ENCODE measurements around the gene CHCHD3.

CHCHD3 gene

DNA sequence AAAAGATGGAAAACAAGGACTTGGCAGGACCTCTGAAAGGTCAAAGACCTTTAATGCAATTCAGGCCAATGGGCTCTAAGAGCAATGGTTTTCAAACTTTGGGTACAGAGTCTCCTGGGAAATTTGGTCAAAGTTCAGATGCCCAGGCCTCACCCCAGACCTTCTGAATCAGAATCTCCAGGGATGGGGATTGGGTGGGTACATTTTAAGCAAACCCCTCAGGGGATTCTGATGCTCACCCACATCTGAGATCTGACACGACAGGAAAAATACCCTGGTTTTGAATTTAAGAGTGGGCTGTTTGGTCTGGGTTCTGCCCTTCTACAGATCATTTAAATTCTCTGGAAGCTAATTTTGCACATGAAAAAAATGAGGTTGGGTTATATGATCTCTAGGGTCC is 290.9 kb downstream of the CHCHD3 start:
- no peak for TF ChIP-seq ZNF274 (IDR thresholded peaks at IDR 0.05; ENCODE audit: low read depth, low read length)
- H3K4me3 ChIP-seq (ENCODE audit: low read length) = no peak overlapping the region

DNA sequence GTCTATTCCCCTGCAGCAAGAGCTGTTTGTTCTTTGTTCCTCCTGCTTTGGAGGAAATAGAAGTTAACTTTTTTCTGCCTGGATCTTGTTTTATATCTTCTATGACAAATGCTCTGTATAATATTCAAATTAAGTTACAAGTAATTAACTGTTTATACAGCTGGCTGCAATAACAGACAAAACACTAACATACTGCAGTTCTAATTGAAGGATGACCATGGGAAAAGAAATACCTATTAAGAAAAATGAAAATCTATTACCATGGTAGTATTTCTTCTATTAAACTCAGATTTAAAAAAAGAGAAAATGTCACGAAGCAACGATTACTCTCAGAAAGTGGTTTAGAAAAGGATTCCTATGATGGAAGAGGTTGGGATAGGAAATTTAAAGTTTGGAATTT is 291.8 kb downstream of the CHCHD3 start:
- TF ChIP-seq ZNF274 (IDR thresholded peaks at IDR 0.05; ENCODE audit: low read depth, low read length) = no peak
- no peak overlapping the region for H3K4me3 ChIP-seq (ENCODE audit: low read length)

DNA sequence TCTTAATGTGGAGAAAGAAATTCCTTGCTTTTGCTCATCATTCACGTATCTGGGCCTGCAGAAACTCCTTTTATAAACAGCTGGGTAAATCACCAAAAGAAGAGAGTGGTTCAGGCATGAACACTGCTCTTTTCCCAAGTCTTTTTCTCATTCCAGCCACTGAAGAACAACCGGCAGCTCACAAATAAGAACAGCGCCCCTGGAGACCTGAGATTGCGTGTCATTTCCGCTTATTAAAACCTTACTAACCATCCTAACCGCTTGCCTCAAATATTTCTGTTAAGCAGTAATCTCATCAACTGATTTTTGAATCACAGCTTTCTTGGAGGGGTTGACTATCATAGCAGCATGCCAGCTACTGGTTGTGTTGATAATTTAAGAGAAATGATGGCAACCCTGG is 292.6 kb downstream of the CHCHD3 start:
- no peak overlapping the region for H3K4me3 ChIP-seq (ENCODE audit: low read length)
- no peak for TF ChIP-seq ZNF274 (IDR thresholded peaks at IDR 0.05; ENCODE audit: low read depth, low read length)

DNA sequence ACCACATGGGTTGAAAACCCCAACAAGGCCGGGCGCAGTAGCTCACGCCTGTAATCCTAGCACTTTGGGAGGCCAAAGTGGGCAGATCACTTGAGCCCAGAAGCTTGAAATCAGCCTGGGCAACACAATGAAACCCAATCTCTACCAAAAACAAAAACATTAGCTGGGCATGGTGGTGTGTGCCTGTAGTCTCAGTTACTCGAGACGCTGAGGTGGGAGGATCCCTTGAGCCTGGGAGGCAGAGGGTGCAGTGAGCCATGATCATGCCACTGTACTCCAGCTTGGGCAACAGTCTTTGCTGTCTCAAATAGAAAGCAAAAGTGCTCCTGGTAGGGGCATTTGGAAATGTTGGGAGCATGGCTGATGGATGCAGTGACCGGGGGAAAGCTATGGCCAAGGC is 296.0 kb downstream of the CHCHD3 start:
- no peak for TF ChIP-seq ZNF274 (IDR thresholded peaks at IDR 0.05; ENCODE audit: low read depth, low read length)
- no peak overlapping the region for H3K4me3 ChIP-seq (ENCODE audit: low read length)

DNA sequence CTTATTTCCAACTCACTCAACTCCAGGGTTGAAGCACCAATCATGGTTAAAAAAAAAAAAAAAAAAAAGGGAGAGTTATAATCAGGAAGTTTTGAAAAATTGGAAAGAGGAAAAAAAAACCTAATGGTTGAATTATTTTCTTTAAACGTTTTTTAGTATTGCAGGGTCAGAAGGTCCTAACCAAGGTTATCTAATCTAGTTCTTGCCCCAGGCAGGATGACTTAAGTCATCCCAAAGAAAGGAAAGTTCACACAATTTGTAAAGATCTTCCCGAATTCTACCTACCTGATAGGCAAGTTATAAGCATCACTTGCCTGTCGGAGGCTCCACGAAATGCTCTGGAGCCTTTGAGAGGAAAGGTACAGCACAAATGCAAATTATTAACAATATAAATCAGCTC is 297.5 kb downstream of the CHCHD3 start:
- H3K4me3 ChIP-seq (ENCODE audit: low read length) = no peak overlapping the region
- TF ChIP-seq ZNF274 (IDR thresholded peaks at IDR 0.05; ENCODE audit: low read depth, low read length) = no peak

DNA sequence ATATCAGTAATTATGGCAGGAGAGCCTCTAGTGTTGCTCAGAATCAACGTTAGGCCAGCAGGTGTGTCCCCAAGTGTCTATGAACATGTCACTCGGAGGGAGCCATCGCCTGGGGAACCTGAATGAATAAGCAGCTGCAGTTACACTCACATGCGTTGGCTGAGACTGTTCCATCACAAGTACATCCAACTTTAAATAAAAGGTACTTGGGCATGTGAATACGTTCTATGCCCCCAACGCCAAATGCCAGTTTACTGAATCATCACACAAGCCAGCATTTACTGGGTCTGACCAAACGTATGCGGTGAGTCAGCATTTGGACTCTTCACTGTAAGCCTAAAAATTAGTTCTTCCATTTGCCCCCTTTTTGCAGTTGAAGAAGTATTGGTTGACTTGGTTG is 298.1 kb downstream of the CHCHD3 start:
- no peak for TF ChIP-seq ZNF274 (IDR thresholded peaks at IDR 0.05; ENCODE audit: low read depth, low read length)
- H3K4me3 ChIP-seq (ENCODE audit: low read length) = no peak overlapping the region

DNA sequence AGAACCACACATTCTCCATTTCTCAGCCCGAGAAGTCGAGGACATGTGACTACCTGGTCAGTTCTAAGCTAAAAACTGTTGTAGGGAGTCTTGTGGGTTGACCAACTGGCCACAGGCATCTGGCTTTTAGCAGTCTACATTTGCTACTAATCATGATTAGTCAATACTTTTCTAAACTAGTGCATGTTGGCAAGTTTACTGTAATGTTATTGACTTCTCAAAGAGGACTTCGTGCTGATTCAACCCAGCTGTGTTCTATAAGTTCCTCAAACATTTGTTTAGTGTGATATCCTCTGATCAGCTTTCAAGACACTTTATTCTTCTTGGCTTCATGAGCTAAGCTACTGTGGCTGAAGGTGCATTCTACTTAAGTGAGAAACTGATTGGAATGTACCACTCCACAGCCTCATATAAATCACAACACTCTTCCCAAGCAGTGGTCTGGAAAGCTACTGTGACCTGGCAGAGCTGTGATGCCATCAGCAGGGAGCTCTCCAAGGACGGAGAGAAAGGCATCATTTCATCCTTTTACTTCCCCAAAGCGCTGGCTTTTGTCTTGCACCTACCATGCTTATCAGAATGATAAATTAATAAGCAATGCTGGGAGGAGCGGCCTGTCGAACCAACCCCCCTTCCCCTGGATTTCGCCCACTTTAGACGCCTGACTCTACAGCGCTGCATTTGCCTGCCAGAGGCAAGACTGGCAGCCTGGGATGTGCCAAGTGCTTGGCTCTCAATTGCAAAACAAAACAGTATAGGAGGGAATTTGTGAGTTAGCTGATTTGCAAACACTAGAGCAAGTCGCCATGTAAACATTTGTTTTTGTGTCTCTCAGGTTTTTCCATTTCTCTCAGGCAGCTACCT is 298.9 kb downstream of the CHCHD3 start:
- no peak for TF ChIP-seq ZNF274 (IDR thresholded peaks at IDR 0.05; ENCODE audit: low read depth, low read length)

DNA sequence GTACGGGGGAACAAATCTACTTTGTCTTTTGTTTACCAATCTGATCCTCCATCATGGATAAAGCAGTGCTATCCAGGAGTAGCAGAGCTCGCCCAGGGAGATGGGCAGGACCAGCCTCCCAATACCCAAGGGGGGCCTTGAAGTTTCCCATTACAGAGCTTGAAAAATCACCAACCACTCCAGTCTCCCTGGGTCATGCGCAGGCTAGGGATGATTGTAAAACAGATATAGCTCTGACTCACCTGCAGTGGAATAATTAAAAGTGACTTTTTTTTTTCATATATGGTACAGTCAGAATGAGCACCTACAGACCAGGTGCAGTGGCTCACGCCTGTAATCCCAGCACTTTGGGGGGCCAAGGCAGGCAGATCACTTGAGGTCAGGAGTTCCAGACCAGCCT is 301.1 kb downstream of the CHCHD3 start:
- no peak overlapping the region for H3K4me3 ChIP-seq (ENCODE audit: low read length)
- TF ChIP-seq ZNF274 (IDR thresholded peaks at IDR 0.05; ENCODE audit: low read depth, low read length) = no peak

More for the DNA sequence above, 298.9 kb downstream of the CHCHD3 start:
- no peak overlapping the region for H3K4me3 ChIP-seq (ENCODE audit: low read length)

DNA sequence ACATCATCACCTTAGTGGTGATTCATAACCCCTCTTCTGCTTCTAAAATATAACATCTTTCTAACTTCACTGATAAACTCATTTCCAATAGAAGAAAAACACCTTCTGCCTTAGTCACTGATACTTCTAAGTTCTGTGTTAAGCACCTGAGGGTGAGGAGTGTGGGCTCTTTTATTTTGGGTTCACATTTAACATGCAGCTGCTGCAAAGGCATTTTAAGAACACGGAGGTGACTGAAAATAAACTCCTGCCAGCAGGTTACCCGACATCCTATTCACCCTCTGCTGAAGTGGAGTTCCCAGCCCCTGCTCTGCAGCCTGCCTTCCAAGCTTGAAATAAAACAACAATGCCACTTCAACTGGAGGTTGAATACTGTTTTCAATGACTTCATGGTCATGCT is 302.7 kb downstream of the CHCHD3 start:
- TF ChIP-seq ZNF274 (IDR thresholded peaks at IDR 0.05; ENCODE audit: low read depth, low read length) = no peak

DNA sequence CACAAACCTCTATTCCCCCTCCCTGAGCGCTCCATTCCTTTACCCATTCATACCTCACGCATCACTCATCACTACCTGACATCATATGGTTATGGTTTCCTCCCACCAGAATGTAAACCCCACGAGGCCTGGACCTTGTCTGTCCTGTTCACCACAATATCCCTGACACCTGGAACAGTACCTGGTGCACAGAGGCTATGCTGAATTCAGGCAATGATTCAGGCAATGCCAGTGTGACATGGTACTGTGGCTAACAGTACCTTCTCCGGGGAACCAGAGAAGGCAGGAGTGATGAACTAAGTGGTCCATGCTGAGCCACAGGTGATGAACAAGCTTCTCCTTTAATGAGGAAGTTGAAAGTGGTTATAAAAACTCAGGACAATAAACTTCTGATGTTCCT is 303.1 kb downstream of the CHCHD3 start:
- H3K4me3 ChIP-seq (ENCODE audit: low read length) = no peak overlapping the region
- no peak for TF ChIP-seq ZNF274 (IDR thresholded peaks at IDR 0.05; ENCODE audit: low read depth, low read length)

More for the DNA sequence above, 302.7 kb downstream of the CHCHD3 start:
- no peak overlapping the region for H3K4me3 ChIP-seq (ENCODE audit: low read length)

DNA sequence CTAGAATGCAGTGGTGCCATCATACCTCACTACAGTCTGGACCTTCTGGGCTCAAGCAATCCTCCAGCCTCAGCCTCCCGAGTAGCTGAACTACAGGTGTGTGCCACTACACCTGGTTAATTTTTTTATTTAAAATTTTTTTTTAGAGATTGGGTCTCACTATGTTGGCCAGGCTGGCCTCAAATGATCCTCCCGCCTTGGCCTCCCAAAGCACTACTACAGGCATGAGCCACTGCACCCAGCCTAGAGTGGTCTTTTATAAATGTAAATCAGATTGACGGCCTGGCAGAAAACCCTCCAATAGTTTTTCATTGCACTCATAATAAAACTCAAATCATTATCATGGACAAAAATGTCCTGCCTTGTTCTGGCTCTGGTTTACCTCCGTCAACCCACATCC is 303.9 kb downstream of the CHCHD3 start:
- no peak overlapping the region for H3K4me3 ChIP-seq (ENCODE audit: low read length)
- no peak for TF ChIP-seq ZNF274 (IDR thresholded peaks at IDR 0.05; ENCODE audit: low read depth, low read length)

DNA sequence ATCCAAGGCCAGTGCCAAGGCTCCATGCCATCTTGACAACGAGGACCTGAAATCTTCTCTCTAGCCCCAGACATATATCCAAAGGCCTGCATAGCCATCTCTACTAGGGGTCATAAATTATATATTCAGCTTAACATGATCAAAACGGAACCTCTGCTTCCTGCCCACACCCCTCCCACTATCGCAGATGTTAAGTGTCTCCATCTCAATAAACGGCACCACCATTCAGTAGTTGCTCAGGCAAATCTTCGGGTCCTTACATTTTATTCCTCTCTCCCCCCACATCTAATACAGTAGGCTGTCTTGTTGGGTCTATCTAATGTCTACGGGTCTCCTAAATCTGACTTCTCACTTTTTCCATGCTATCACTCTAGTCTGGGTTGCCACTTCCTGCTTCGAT is 304.5 kb downstream of the CHCHD3 start:
- no peak overlapping the region for H3K4me3 ChIP-seq (ENCODE audit: low read length)
- TF ChIP-seq ZNF274 (IDR thresholded peaks at IDR 0.05; ENCODE audit: low read depth, low read length) = no peak

DNA sequence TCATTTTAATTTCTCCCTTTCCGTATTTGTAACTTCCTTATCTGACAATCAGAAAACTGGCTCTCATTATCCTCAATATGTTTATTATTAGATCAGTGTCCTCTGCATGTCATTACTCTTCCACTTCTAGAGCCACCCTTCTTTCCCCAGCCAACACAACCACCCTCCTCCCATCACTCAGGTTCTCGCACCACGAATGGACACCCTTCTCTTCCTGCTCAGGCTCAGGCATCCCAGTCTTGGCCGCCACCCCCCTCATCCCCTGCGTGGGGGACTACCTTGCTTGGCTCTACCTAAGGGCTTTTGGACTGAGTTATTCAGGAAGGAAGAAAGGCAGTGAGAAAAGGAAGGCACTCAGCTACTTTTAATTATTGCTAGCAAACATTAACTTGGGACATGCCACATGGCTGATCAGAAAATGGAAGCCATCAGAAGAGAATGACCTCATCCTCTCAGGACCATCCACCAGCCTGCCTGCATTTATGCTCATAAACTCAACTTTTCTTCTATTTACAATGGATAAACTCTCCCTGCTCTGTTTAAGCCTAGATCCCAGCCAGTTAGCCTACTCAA is 305.8 kb downstream of the CHCHD3 start:
- no peak for TF ChIP-seq ZNF274 (IDR thresholded peaks at IDR 0.05; ENCODE audit: low read depth, low read length)

DNA sequence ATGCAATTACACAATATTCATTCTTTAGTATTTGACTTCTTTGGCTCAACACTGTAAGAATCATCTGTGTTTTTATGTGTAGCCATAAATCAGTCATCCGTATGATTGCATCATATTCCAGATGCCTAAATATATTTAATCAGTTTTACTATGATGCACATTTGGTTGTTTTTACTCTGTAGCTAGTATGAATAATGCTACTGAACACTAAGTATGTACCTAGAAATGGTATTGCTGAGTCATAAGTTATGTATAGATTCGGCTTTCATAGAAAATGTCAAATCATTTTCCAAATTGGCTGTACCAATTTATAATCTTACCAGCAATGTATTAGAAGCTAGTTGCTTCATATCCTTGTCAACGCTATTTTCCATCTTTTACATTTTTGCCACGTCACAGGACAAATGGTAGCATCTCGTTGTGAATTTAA is 308.3 kb downstream of the CHCHD3 start:
- no peak overlapping the region for H3K4me3 ChIP-seq (ENCODE audit: low read length)
- no peak for TF ChIP-seq ZNF274 (IDR thresholded peaks at IDR 0.05; ENCODE audit: low read depth, low read length)

More for the DNA sequence above, 305.8 kb downstream of the CHCHD3 start:
- H3K4me3 ChIP-seq (ENCODE audit: low read length) = no peak overlapping the region

DNA sequence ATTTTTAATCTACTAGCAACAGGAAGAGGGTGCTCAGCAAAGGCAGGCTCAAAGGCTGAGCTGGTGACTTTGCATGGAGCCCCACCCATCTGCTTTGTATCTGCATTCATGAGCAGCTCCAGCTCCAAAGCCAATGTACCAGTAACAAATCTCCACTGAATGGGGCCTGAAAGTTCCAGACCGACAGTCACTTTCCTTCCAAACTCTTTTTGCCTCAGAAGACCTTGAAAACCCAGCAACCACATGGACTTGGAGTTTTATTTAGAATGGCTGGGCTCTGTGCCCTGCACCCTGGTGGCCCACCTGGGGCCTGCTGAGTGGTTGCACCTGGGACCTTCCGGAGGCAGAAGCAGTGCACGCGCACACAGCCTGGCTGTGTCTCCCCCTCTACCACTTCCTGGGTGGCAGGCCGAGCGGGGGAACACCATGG is 310.6 kb downstream of the CHCHD3 start:
- no peak for TF ChIP-seq ZNF274 (IDR thresholded peaks at IDR 0.05; ENCODE audit: low read depth, low read length)
- no peak overlapping the region for H3K4me3 ChIP-seq (ENCODE audit: low read length)

Measured in GM08714 (cell line).